ENCODE data around the gene MAGIX.

Gene MAGIX

DNA sequence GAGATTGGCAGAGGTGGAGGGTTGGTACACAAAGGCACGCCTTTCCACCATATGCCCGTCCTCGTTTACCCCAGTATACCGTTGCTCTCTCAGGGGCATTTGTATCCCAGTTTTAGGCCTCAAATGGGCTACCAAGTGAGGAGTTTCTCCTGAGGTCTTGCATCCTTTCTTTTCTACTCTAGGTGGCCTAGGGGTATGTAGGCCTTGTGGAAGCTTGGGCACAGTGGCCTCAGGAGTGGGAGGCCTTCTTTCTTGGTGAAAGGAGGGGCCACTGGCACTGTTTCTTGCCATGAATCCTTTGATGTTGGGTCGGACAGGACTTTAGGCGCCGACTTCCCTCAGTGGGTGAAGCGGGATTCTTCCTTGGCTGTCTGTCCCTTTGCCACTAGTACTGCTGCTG lies 15.3 kb upstream of the MAGIX start:
- TF ChIP-seq FOXP2 (optimal IDR thresholded peaks at IDR 0.05; ENCODE audit: borderline replicate concordance, extremely low read depth, extremely low read length, insufficient read depth) = no peak
- TF ChIP-seq, protein P1, sequence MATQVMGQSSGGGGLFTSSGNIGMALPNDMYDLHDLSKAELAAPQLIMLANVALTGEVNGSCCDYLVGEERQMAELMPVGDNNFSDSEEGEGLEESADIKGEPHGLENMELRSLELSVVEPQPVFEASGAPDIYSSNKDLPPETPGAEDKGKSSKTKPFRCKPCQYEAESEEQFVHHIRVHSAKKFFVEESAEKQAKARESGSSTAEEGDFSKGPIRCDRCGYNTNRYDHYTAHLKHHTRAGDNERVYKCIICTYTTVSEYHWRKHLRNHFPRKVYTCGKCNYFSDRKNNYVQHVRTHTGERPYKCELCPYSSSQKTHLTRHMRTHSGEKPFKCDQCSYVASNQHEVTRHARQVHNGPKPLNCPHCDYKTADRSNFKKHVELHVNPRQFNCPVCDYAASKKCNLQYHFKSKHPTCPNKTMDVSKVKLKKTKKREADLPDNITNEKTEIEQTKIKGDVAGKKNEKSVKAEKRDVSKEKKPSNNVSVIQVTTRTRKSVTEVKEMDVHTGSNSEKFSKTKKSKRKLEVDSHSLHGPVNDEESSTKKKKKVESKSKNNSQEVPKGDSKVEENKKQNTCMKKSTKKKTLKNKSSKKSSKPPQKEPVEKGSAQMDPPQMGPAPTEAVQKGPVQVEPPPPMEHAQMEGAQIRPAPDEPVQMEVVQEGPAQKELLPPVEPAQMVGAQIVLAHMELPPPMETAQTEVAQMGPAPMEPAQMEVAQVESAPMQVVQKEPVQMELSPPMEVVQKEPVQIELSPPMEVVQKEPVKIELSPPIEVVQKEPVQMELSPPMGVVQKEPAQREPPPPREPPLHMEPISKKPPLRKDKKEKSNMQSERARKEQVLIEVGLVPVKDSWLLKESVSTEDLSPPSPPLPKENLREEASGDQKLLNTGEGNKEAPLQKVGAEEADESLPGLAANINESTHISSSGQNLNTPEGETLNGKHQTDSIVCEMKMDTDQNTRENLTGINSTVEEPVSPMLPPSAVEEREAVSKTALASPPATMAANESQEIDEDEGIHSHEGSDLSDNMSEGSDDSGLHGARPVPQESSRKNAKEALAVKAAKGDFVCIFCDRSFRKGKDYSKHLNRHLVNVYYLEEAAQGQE (IDR thresholded peaks at IDR 0.05; ENCODE audit: insufficient read depth in 1 of 2, low read depth in 2 of 2, low read length in 2 of 2) = no peak
- TF ChIP-seq POLR2AphosphoS5 (IDR thresholded peaks at IDR 0.05; ENCODE audit: low read depth, low read length) = no peak

DNA sequence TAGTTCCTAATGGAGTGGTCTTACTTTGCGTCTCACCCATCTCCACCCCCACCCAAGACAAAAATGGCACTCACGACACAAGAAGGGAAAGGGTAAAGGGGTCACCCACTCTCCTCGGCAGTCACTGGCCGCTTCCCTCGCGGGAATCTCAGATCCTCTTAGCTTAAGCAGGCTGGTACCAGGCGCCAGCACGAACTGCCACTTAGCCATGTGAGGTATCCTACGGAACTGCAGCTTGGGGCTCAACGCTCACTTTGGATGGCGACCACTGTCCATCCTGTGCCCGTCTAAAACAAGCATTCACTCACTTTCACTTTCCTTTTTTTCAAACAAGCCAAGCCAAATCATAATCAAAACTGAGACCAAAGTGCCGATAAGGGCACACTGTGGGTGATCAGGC lies 14.6 kb upstream of the MAGIX start:
- TF ChIP-seq TAF1 (IDR thresholded peaks at IDR 0.05; ENCODE audit: borderline replicate concordance, insufficient read depth, low read length) (no peak), POLR2AphosphoS5 (IDR thresholded peaks at IDR 0.05; ENCODE audit: low read depth, low read length) (no peak), SIN3A (IDR thresholded peaks at IDR 0.05; ENCODE audit: borderline replicate concordance, insufficient read depth, low read length) (no peak)
- TF ChIP-seq, protein P1 (IDR thresholded peaks at IDR 0.05; ENCODE audit: insufficient read depth in 1 of 2, low read depth in 2 of 2, low read length in 2 of 2) = no peak

DNA sequence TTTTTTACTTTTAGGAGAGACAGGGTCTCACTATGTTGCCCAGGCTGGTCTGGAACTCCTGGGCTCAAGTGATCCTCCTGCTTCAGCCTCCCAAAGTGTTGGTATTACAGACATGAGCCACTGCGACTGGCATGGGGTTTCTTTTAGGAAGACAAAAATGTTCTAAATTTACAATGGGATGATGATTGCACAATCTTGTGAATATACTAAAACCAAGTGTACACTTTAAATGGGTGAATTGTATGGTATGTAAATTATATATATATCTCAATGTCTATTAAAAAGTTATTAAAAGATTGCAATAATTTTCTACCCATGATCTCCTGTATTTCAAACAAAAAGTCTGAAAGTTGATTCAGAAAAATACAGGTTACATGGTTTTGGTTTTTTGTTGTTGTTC lies 9.1 kb upstream of the MAGIX start:
- no peak for TF ChIP-seq FOXP2 (optimal IDR thresholded peaks at IDR 0.05; ENCODE audit: borderline replicate concordance, extremely low read depth, extremely low read length, insufficient read depth)
- TF ChIP-seq TAF1 (IDR thresholded peaks at IDR 0.05; ENCODE audit: borderline replicate concordance, insufficient read depth, low read length) = no peak

DNA sequence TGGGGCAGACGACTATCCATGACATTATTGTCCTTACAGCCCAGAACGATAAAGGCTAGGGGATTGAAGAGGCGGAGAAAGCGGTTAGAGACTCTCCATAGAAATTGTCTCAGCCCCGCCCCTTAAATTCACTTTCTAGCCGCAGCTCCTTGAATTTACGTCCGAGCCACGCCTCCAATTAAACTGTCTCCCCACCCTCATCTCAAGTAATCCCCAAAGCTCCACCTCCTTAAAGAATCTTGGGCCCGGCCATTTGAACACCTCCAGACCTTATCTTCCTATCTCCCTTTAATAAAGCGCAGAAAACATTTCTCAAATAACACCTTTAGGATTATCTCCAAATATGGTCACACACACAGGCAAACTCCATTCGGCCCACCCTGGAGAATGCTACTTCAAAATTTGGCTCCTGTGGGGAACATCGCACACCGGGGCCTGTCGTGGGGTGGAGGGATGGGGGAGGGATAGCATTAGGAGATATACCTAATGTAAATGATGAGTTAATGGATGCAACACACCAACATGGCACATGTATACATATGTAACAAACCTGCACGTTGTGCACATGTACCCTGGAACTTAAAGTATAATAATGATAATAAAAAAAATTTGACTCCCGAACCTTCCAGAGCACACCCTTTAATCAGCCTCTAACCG lies 7.2 kb upstream of the MAGIX start:
- TF ChIP-seq, protein P1 (IDR thresholded peaks at IDR 0.05; ENCODE audit: insufficient read depth in 1 of 2, low read depth in 2 of 2, low read length in 2 of 2) = no peak
- TF ChIP-seq TAF1 (IDR thresholded peaks at IDR 0.05; ENCODE audit: borderline replicate concordance, insufficient read depth, low read length) = no peak
- TF ChIP-seq FOXP2 (optimal IDR thresholded peaks at IDR 0.05; ENCODE audit: borderline replicate concordance, extremely low read depth, extremely low read length, insufficient read depth) = no peak
- no peak for TF ChIP-seq SIN3A (IDR thresholded peaks at IDR 0.05; ENCODE audit: borderline replicate concordance, insufficient read depth, low read length)

DNA sequence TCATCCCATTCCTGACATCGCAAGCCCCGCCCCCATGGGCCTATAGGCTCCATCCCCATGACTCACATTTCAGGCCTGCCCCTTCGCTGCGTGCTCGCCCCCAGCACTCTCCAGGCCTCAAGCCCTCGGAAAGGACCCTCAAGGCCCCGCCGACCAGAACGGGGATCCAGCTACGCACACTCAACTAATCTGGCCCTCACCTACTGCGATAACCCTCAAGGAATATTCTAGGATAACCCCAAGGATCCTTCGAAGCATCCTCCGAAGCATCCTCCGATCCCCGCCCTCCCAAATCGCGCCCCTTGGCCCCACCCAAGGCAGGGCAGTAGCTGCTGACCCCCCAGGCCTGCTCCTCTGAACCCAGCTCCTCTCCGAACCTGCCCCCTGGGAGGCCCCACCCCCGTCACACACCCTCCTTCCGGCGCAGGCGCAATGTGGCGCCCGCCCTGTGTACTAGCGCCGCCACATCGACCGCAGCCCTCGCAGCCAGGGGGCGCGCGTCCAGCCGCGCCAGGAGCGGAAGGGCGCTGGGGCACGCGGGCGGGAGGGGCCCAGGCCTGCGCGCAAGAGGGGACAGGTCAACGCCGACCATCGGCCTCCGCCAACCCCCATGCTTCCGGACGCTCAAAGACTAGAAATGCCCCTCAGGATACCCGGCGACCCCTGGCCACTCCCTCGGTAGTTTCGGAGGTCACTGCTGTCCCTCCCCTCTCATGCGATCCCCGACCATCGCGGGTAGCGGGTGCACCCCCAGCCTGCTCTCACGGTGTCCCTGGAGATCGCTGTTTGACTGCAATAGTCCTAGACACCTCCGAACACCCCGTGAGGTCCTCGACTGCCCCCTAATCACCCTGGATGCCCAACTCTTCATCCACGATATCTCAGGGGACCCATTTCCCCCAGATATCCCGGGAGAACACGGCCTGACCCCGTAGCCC lies 6.4 kb upstream of the MAGIX start:
- TF ChIP-seq FOXP2 (optimal IDR thresholded peaks at IDR 0.05; ENCODE audit: borderline replicate concordance, extremely low read depth, extremely low read length, insufficient read depth) = no peak
- TF ChIP-seq, protein P1 (IDR thresholded peaks at IDR 0.05; ENCODE audit: insufficient read depth in 1 of 2, low read depth in 2 of 2, low read length in 2 of 2) = no peak
- no peak for TF ChIP-seq TAF1 (IDR thresholded peaks at IDR 0.05; ENCODE audit: borderline replicate concordance, insufficient read depth, low read length)
- no peak for TF ChIP-seq POLR2AphosphoS5 (IDR thresholded peaks at IDR 0.05; ENCODE audit: low read depth, low read length)
- no peak for TF ChIP-seq SIN3A (IDR thresholded peaks at IDR 0.05; ENCODE audit: borderline replicate concordance, insufficient read depth, low read length)
